Epithelial cell of proximal tubule (primary cell): ENCODE measurements around the gene RSBN1L. TPM values are rescaled to one million over a fixed set of nuclear protein-coding genes. Genes with fewer than 3 reads are reported as not detected.

Experiments used
- DNase-seq: peaks from one replicate; pipeline ENCODE4 v3.0.0-alpha.2; 2011; ENCODE audit warnings: low read depth
- H3K4me3 ChIP-seq: 2 replicates; pipeline ENCODE4 v1.5.1; 2011; ENCODE audit warnings: low read depth, mild to moderate bottlenecking, low read length
- CTCF ChIP-seq: conservative IDR thresholded peaks from 2 replicates; pipeline ENCODE4 v1.5.1; 2012; ENCODE audit warnings: low read depth, mild to moderate bottlenecking, low read length
- total RNA-seq: library from RNA; depleted of rRNA; stranded (reverse); fragments of >200 nt; gene quantifications from 2 replicates; pipeline ENCODE4 v1.2.3, GENCODE V29; 2015

The RSBN1L gene
- total RNA-seq, 1 donor from 2014 or later = 13.0 TPM

- no peak for DNase-seq
- TF ChIP-seq CTCF = no peak
- no peak overlapping the region for H3K4me3 ChIP-seq
Observed at GRCh38 chr7:77824636-77825035, 128.4 kb downstream of the RSBN1L start.

GRCh38 chr7:77825131-77825530 is 128.9 kb downstream of the RSBN1L start:
- no peak overlapping the region for H3K4me3 ChIP-seq
- no peak for DNase-seq
- no peak for TF ChIP-seq CTCF

- no peak overlapping the region for H3K4me3 ChIP-seq
- no peak for TF ChIP-seq CTCF
- DNase-seq = no peak
Observed at GRCh38 chr7:77826300-77826699, 130.0 kb downstream of the RSBN1L start.

- no peak for DNase-seq
- TF ChIP-seq CTCF = no peak
- H3K4me3 ChIP-seq = no peak overlapping the region
Observed at GRCh38 chr7:77827999-77828398, 131.7 kb downstream of the RSBN1L start.

GRCh38 chr7:77830649-77831355 is 134.5 kb downstream of the RSBN1L start:
- no peak for TF ChIP-seq CTCF

GRCh38 chr7:77831481-77831880 is 135.2 kb downstream of the RSBN1L start:
- TF ChIP-seq CTCF = no peak
- no peak for DNase-seq

More at GRCh38 chr7:77830649-77831355, 134.5 kb downstream of the RSBN1L start:
- no peak for DNase-seq
- H3K4me3 ChIP-seq = no peak overlapping the region

GRCh38 chr7:77831953-77832352 is 135.7 kb downstream of the RSBN1L start:
- no peak for TF ChIP-seq CTCF
- H3K4me3 ChIP-seq = no peak overlapping the region
- DNase-seq = no peak

More at GRCh38 chr7:77831481-77831880, 135.2 kb downstream of the RSBN1L start:
- no peak overlapping the region for H3K4me3 ChIP-seq
